Measurements from ENCODE around the gene PRRT4.

PRRT4 gene
- 0.09 to 0.52 (median 0.19) reads per million in 3 donors for total RNA-seq

DNA sequence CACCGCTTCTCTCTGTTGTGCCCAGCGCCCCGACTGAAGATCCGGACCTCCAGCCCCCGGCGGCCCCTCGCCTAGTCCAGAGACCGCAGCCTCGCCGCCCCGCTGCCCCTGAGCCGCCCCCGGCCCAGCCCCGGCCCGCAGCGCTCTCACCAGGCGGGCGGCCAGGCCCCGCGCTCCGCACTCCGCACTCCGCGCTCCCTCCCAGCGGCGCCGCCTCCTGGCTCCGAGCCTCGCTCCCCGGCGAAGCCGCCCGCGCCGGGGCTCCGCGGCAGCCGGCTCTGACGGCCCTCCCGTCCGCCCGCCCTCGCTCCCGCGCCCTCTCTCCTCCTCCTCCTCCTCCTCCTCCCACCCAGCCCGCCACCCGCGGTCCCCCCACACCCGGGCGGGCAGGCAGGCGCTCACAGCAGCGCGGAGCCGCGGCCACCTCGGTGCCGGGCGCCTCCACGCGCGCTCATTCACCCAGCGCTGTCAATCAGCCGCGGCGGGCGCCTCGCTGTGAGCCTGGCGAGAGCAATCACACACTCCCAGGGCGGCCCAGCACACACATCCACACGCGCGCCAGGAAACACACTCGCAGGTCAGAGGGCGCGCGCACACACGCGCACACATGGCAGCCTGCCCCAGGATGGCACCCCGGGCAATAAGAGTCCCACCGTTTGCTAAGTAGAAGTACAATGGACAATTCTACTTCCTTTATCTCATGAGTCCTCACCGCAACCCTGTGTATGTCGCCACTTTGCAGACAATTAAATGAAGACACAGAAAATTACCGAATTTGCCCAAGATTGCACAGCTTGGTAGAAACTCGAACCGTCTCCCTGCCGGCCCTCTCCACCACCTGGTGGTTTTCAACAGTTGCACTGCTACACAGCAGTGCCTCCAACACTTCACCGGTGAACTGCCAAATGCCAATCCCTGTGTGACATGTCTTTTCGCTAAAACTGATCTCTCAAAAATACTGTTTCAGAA lies at the start of gene PRRT4:
Gene PRRT4, minus strand, starts transcription at position 280 of the 969 bp plus-strand sequence.
- no peak within 1 kb of the TSS for H3K27ac ChIP-seq (ENCODE audit: insufficient read depth, low read length, poor library complexity, severe bottlenecking)
- no peaks in the 10 kb centered on the region for H3K36me3 ChIP-seq (ENCODE audit: control insufficient read depth, insufficient read depth, low read length)
- no peaks in the 10 kb centered on the region for H3K27me3 ChIP-seq (replicated peaks; ENCODE audit: control insufficient read depth, insufficient read depth, low read length, poor library complexity, severe bottlenecking)
- peaks cover 6% of the 10 kb centered on the region for H3K4me1 ChIP-seq (ENCODE audit: control insufficient read depth, insufficient read depth, low read length, poor library complexity, severe bottlenecking)
- H3K9me3 ChIP-seq (ENCODE audit: control insufficient read depth, low read length): no peaks in the 10 kb centered on the region
- DNase-seq: peak in 2 of 3 donors; percentile 23 to 24
- H3K4me3 ChIP-seq (ENCODE audit: insufficient read depth, low read depth, low read length, poor library complexity, severe bottlenecking): peak within 1 kb of the TSS; percentile 51

DNA sequence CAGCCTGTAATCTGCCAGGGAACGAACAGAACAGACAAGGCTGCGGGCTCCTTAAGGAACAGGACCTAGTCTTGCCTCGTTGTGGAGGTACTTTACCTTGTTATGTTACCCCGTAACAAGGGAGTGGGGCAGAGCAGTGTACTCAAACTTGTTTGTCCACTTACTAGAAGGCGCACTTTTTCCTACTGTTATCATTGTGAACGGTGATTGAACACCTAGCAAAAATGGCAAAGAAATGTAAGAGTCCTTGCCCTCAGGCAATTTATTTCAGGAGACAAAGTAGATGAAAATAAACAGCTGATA lies 48.9 kb upstream of the PRRT4 start:
- Histone ChIP-seq H3K9me3 (ENCODE audit: control insufficient read depth, low read length) (no peaks in the 10 kb centered on the region), H3K36me3 (ENCODE audit: control insufficient read depth, insufficient read depth, low read length) (no peaks in the 10 kb centered on the region), H3K4me3 (ENCODE audit: insufficient read depth, low read depth, low read length, poor library complexity, severe bottlenecking) (peak overlapping the region; percentile 67), H3K27me3 (replicated peaks; ENCODE audit: control insufficient read depth, insufficient read depth, low read length, poor library complexity, severe bottlenecking) (no peaks in the 10 kb centered on the region), H3K4me1 (ENCODE audit: control insufficient read depth, insufficient read depth, low read length, poor library complexity, severe bottlenecking) (peaks cover 31% of the 10 kb centered on the region), H3K27ac (ENCODE audit: insufficient read depth, low read length, poor library complexity, severe bottlenecking) (peak overlapping the region; percentile 72)
- DNase-seq: no peak

DNA sequence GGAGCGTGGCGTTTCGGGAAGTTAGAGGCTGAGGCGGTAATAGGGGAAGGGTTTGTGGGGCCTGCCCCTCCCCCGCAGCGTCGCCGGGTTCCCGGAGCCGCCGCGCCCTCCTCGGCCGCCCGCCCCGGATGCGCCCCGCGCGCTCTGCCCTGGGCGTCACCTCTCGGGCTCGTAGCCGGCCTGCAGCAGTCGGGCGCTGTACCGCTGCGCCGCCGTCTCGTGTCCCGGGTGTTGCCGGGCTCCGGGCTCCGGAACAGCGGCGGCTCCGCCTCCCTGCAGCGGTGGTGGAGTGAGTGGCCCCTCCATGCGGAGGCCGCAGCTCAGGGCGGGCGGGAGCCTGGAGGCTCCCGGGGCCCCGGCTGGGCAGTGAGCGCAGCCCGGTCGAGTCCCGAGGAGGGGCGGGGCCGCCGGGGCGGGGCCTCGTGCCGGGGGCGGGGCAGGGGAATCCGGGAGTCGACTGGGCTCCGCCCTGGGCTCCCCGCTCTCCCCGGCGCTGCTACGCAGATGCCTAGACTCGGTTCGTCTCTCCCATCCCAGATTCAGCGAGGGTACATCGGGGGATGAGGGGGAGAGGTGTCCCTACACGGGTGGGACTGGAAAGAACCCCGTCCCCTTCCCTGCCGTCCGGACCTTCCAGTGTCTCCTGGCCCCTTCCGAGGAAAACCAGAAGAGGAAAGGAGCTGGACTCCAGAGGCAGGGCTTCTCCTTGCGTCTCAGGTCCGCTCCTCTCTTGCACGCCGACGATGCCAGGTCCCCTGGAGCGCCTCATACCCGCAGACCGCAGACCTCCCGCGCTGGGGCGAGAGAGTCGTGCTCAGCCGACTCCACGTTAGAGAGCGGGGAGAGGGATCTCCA lies 48.3 kb upstream of the PRRT4 start, which contains the start of gene IMPDH1:
Gene IMPDH1, minus strand, starts transcription at position 387 of the 855 bp plus-strand sequence. Its CDS starts 81 bp downstream, at position 306.
- peak; percentile 80 to 84 (median 81) for DNase-seq
- peak within 1 kb of the TSS; percentile 72 for H3K27ac ChIP-seq (ENCODE audit: insufficient read depth, low read length, poor library complexity, severe bottlenecking)
- H3K4me1 ChIP-seq (ENCODE audit: control insufficient read depth, insufficient read depth, low read length, poor library complexity, severe bottlenecking): peaks cover 37% of the 10 kb centered on the region

DNA sequence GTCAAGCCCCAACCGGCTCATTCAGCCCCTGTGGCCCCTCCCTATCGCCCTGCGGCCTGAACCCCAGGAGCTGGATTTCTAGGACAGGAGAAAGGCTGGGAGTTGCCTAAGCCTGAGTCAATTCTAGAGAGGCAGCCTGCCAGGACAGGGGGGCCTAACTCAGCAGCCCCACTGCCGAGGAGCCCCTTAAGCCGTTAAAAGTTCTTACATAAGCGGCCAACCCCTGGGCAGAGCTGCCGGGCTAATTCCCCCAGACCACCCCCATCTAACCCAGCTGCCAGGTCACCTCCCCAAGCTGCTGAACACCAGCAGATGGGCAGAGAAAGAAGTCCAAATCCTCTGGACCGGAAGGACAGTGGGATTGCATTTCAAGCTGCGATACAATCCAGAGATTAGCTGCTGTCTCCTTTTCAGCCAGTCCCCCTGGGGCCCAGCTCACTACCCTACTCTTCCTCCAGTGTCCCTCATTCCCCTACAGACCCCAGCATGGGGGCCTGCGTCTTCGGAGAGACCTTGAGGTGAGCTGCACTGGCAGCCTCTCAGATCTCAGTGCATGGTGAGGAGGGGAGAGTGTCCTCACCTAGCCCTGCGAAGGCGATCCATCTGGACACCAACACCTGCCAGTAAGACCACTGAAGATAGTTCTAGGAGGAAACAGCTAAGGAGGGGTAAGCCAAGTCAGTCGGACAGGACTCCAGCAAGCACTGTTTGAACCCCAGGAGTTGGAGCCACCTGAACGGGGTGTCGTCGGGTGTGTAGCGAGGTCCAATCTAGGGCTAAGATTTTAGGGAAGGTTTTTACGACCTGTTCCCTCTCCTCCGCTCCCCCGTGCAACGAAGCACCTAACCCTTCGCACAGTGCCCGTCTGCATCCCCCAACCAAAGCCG lies 47.5 kb upstream of the PRRT4 start:
- DNase-seq: no peak
- Histone ChIP-seq H3K4me1 (ENCODE audit: control insufficient read depth, insufficient read depth, low read length, poor library complexity, severe bottlenecking) (peaks cover 42% of the 10 kb centered on the region), H3K4me3 (ENCODE audit: insufficient read depth, low read depth, low read length, poor library complexity, severe bottlenecking) (peak overlapping the region; percentile 67)

More for the DNA sequence above, 48.3 kb upstream of the PRRT4 start, which contains the start of gene IMPDH1:
- Histone ChIP-seq H3K27me3 (replicated peaks; ENCODE audit: control insufficient read depth, insufficient read depth, low read length, poor library complexity, severe bottlenecking) (no peaks in the 10 kb centered on the region), H3K4me3 (ENCODE audit: insufficient read depth, low read depth, low read length, poor library complexity, severe bottlenecking) (peak within 1 kb of the TSS; percentile 67), H3K36me3 (ENCODE audit: control insufficient read depth, insufficient read depth, low read length) (no peaks in the 10 kb centered on the region), H3K9me3 (ENCODE audit: control insufficient read depth, low read length) (no peaks in the 10 kb centered on the region)

DNA sequence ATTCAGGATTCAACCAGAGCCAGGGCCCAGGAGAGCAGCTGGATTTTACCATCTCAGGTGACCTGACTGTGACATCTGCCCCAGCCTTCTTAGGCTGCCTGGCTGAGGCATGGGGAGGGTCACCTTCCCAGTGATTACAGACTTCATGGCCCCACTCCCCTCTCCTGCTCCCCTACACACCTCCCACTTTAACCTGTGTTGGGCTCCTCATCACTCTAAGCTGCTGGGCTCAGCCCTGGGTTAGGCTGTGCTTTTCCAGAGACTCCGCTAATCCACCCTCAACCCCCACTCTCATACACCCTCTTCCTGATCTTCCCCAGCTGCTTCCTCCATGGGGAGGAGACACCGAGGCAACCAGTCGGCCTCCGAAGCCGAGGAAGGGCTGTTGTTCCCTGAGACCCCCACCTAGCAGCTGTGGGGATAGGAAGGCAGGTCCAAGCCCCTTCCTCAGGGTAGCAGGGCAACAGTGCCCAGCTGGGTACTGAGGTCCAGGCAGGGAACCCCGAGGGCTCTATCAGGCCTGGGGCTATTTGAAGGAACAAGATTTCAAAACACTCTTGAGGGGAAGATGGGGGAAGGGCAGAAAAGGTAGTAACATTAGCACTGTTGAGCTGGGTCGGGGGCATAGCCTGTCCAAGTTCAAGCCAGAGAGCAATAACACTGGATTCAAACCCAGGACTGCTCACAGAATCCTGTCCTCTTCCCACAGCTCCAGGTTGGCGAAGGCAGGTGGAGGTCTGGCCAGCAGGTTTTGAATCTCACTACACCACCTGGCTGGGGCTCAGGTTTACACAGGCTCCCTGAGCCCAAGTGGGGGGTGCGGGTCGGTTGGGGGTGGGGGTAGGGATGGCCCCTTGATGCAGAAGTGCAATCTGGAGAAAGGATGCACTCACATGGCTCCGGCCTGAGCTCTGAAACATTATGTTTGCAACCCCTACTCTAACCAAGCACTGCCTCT lies 46.5 kb upstream of the PRRT4 start:
- Histone ChIP-seq H3K36me3 (ENCODE audit: control insufficient read depth, insufficient read depth, low read length) (no peaks in the 10 kb centered on the region), H3K27ac (ENCODE audit: insufficient read depth, low read length, poor library complexity, severe bottlenecking) (no peak overlapping the region), H3K9me3 (ENCODE audit: control insufficient read depth, low read length) (no peaks in the 10 kb centered on the region), H3K4me3 (ENCODE audit: insufficient read depth, low read depth, low read length, poor library complexity, severe bottlenecking) (no peak overlapping the region), H3K4me1 (ENCODE audit: control insufficient read depth, insufficient read depth, low read length, poor library complexity, severe bottlenecking) (peaks cover 42% of the 10 kb centered on the region), H3K27me3 (replicated peaks; ENCODE audit: control insufficient read depth, insufficient read depth, low read length, poor library complexity, severe bottlenecking) (no peaks in the 10 kb centered on the region)
- DNase-seq: no peak

More for the DNA sequence above, 47.5 kb upstream of the PRRT4 start:
- Histone ChIP-seq H3K9me3 (ENCODE audit: control insufficient read depth, low read length) (no peaks in the 10 kb centered on the region), H3K27me3 (replicated peaks; ENCODE audit: control insufficient read depth, insufficient read depth, low read length, poor library complexity, severe bottlenecking) (no peaks in the 10 kb centered on the region), H3K27ac (ENCODE audit: insufficient read depth, low read length, poor library complexity, severe bottlenecking) (peak overlapping the region; percentile 72), H3K36me3 (ENCODE audit: control insufficient read depth, insufficient read depth, low read length) (no peaks in the 10 kb centered on the region)

DNA sequence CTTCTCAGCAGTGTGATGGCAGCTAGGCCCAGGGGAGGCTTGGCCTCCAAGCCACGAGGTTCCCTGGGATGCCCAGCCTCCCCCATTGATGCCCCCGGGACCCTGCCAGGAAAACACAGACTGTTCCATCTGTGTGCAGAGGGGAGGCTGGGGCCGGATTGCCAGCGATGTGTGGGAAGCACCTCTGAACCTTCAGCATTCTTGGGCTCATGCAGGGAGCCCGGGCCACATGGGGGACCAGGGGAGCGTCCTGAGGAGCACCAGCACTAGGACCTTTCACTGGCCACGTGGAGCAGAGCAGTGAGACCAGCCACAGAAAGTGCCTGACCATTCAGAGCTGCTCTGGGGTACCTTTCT lies 45.7 kb upstream of the PRRT4 start:
- no peak overlapping the region for H3K27ac ChIP-seq (ENCODE audit: insufficient read depth, low read length, poor library complexity, severe bottlenecking)
- H3K27me3 ChIP-seq (replicated peaks; ENCODE audit: control insufficient read depth, insufficient read depth, low read length, poor library complexity, severe bottlenecking): no peaks in the 10 kb centered on the region
- H3K9me3 ChIP-seq (ENCODE audit: control insufficient read depth, low read length): no peaks in the 10 kb centered on the region
- H3K4me1 ChIP-seq (ENCODE audit: control insufficient read depth, insufficient read depth, low read length, poor library complexity, severe bottlenecking): peaks cover 42% of the 10 kb centered on the region
- H3K4me3 ChIP-seq (ENCODE audit: insufficient read depth, low read depth, low read length, poor library complexity, severe bottlenecking): no peak overlapping the region
- DNase-seq: no peak
- H3K36me3 ChIP-seq (ENCODE audit: control insufficient read depth, insufficient read depth, low read length): peaks cover 3% of the 10 kb centered on the region

DNA sequence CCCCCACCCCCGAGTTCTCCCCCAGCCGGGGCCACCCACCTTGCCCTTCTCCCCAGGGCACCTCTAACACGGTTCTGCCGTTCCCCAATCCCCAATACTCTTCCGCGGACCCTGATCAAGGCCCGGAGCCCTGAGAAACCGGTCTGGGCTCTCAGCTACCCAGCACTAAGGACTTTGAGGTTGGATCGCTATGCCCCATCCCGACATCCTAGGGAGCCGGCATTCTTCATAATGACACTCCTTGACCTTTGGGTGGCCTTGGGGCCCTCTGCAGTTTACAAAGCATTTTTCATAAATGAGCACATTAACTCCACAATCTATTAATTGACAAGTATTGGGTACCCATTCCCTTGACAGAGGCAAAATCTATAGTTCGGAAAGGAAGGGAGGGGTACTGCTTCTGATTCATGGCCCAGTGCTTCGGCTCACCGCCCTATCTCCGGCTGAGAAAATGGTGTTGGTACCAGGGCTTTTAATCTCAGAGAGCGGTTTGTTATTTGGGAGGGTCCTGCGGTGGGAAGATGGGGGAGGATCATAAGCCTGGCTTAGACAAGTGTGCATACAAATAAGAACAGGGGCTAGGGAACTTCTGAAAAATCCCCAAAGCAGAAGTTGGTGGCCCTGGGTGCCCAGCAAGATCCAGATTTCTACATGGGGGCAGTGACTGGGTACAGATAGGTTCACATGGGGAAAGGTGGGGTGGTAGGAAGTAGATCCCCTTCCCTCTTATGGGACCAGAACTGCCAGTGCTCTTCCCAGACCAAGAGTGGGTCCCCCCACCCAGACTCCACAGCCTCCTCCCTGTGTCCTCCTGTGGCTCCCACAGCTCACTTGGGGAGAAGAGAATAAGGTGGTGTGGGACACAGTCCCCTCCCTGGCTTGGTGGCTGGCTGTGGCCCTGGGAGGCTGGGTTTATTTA lies 45.1 kb upstream of the PRRT4 start:
- Histone ChIP-seq H3K4me1 (ENCODE audit: control insufficient read depth, insufficient read depth, low read length, poor library complexity, severe bottlenecking) (peaks cover 42% of the 10 kb centered on the region), H3K4me3 (ENCODE audit: insufficient read depth, low read depth, low read length, poor library complexity, severe bottlenecking) (no peak overlapping the region), H3K9me3 (ENCODE audit: control insufficient read depth, low read length) (no peaks in the 10 kb centered on the region), H3K27ac (ENCODE audit: insufficient read depth, low read length, poor library complexity, severe bottlenecking) (peak overlapping the region; percentile 42), H3K36me3 (ENCODE audit: control insufficient read depth, insufficient read depth, low read length) (peaks cover 5% of the 10 kb centered on the region), H3K27me3 (replicated peaks; ENCODE audit: control insufficient read depth, insufficient read depth, low read length, poor library complexity, severe bottlenecking) (no peaks in the 10 kb centered on the region)
- DNase-seq: no peak
